H1 (cell line): ENCODE data around the gene CDYL. TPM values are rescaled to one million over a fixed set of nuclear protein-coding genes. Genes with fewer than 3 reads are reported as not detected.

Experiments used
- CTCF ChIA-PET: fragments of 300-600 bp; sonication (Branson Sonifier 250); formaldehyde crosslinking; loops from one replicate; lab custom pipeline; 2021; ENCODE audit not compliant: partially characterized antibody; lab: Charles Lee
- POLR2A ChIA-PET: fragments of 300-600 bp; sonication (Branson Sonifier 250); formaldehyde crosslinking; loops from one replicate; lab custom pipeline; 2021; ENCODE audit warnings: inconsistent platforms; ENCODE audit not compliant: partially characterized antibody; lab: Charles Lee
- DNase-seq, 2 experiments: peaks; one replicate each; pipeline versions ENCODE4 v3.0.0 to v3.0.0-alpha.2; 2010 to 2022; ENCODE audit warnings: low spot score in 2 of 2, low read depth in 1 of 2, mixed read lengths in 1 of 2
- FAIRE-seq: peaks from 2 replicates; lab custom pipeline; 2011; peaks lifted over from hg19 to GRCh38; lab: Jason Lieb, UNC
- H2AFZ ChIP-seq: 2 replicates; pipeline ENCODE4 v1.8.1; 2012; ENCODE audit warnings: low read length, inconsistent platforms
- H2AK5ac ChIP-seq: 2 replicates; pipeline ENCODE4 v1.6.1; 2013; ENCODE audit warnings: low read depth, low read length
- H2BK120ac ChIP-seq: replicated peaks from 2 replicates; pipeline ENCODE3; 2013; ENCODE audit warnings: low read depth, low read length, inconsistent platforms
- H2BK12ac ChIP-seq: 2 replicates; pipeline ENCODE4 v1.6.1; 2013; ENCODE audit warnings: low read depth, low read length
- H2BK15ac ChIP-seq: 2 replicates; pipeline ENCODE4 v1.6.1; 2013; ENCODE audit warnings: low read length
- H2BK20ac ChIP-seq: 2 replicates; pipeline ENCODE4 v1.6.1; 2013; ENCODE audit warnings: low read length
- H2BK5ac ChIP-seq: 2 replicates; pipeline ENCODE4 v1.6.1; 2013; ENCODE audit warnings: low read depth, low read length
- H3K14ac ChIP-seq: 2 replicates; pipeline ENCODE4 v1.6.1; 2013; ENCODE audit warnings: inconsistent platforms; ENCODE audit not compliant: insufficient read length
- H3K18ac ChIP-seq: 2 replicates; pipeline ENCODE4 v1.6.1; 2013; ENCODE audit warnings: low read length; ENCODE audit errors: extremely low read depth
- H3K23ac ChIP-seq: 2 replicates; pipeline ENCODE4 v1.6.1; 2013; ENCODE audit warnings: inconsistent platforms; ENCODE audit not compliant: insufficient read length
- H3K23me2 ChIP-seq: 2 replicates; pipeline ENCODE4 v1.6.1; 2013; ENCODE audit warnings: low read depth, low read length
- H3K27ac ChIP-seq: 2 replicates; pipeline ENCODE4 v1.6.1; 2011; ENCODE audit warnings: low read depth, low read length, inconsistent platforms
- H3K27me3 ChIP-seq, 4 experiments: replicated peaks in 1 of 4; 1 replicate in 1 of 4; 2 replicates in 3 of 4; pipeline versions ENCODE4 v1.6.1 to v1.8.1; 2011 to 2013; ENCODE audit warnings: low read length in 3 of 4, mild to moderate bottlenecking in 3 of 4, inconsistent platforms in 2 of 4, mixed read lengths in 2 of 4, moderate library complexity in 1 of 4; ENCODE audit not compliant: control insufficient read depth in 3 of 4, insufficient read depth in 3 of 4; ENCODE audit errors: extremely low read depth in 1 of 4
- H3K36me3 ChIP-seq, 4 experiments: 2 replicates each; pipeline versions ENCODE4 v1.6.1 to v1.8.1; 2011 to 2013; ENCODE audit warnings: mild to moderate bottlenecking in 4 of 4, low read length in 3 of 4, moderate library complexity in 2 of 4, control low read depth in 1 of 4, inconsistent platforms in 1 of 4; ENCODE audit not compliant: insufficient read depth in 4 of 4, control insufficient read depth in 2 of 4
- H3K4ac ChIP-seq: replicated peaks from 2 replicates; pipeline ENCODE3; 2013; ENCODE audit warnings: low read length, low read depth, mixed read lengths, inconsistent platforms; ENCODE audit not compliant: insufficient read length
- H3K4me1 ChIP-seq, 4 experiments: replicated peaks in 1 of 4; 1 replicate in 1 of 4; 2 replicates in 3 of 4; pipeline versions ENCODE4 v1.6.1 to v1.8.1; 2011 to 2013; ENCODE audit warnings: low read length in 3 of 4, inconsistent platforms in 2 of 4, mixed read lengths in 1 of 4; ENCODE audit not compliant: insufficient read depth in 4 of 4, control insufficient read depth in 3 of 4
- H3K4me2 ChIP-seq, 2 experiments: 2 replicates each; pipeline versions ENCODE4 v1.6.1 to v1.8.1; 2011 to 2013; ENCODE audit warnings: low read depth in 2 of 2, low read length in 2 of 2, control low read depth in 1 of 2, inconsistent platforms in 1 of 2, mild to moderate bottlenecking in 1 of 2; ENCODE audit not compliant: insufficient read depth in 1 of 2
- H3K4me3 ChIP-seq, 4 experiments: fragments of 200-600, 300-600 bp in 1 of 4; sonication (generic), shearing (Covaris generic), sonication (Bioruptor Twin) in 1 of 4; 2 replicates each; pipeline versions ENCODE4 v1.5.1 to v1.8.1; 2011 to 2016; ENCODE audit warnings: low read length in 4 of 4, low read depth in 3 of 4, control low read depth in 2 of 4, inconsistent platforms in 2 of 4, mild to moderate bottlenecking in 2 of 4, mixed read lengths in 1 of 4, moderate library complexity in 1 of 4; ENCODE audit not compliant: insufficient read depth in 2 of 4; ENCODE audit errors: extremely low read depth in 1 of 4
- H3K56ac ChIP-seq: replicated peaks from 2 replicates; pipeline ENCODE3; 2013; ENCODE audit warnings: low read depth, mild to moderate bottlenecking, mixed read lengths, low read length, inconsistent platforms; ENCODE audit not compliant: insufficient read length
- H3K79me1 ChIP-seq: 2 replicates; pipeline ENCODE4 v1.6.1; 2013; ENCODE audit warnings: low read depth, low read length, control low read depth
- H3K79me2 ChIP-seq, 2 experiments: 2 replicates each; pipeline versions ENCODE4 v1.6.1 to v1.8.1; 2012 to 2013; ENCODE audit warnings: low read length in 2 of 2, mild to moderate bottlenecking in 2 of 2, inconsistent platforms in 1 of 2; ENCODE audit not compliant: insufficient read depth in 2 of 2, control insufficient read depth in 1 of 2
- H3K9ac ChIP-seq, 4 experiments: replicated peaks in 1 of 4; 1 replicate in 1 of 4; 2 replicates in 3 of 4; pipeline versions ENCODE4 v1.6.1 to v1.8.1; 2011 to 2013; ENCODE audit warnings: low read depth in 3 of 4, low read length in 3 of 4, control low read depth in 2 of 4, mild to moderate bottlenecking in 2 of 4, moderate library complexity in 2 of 4, inconsistent platforms in 1 of 4; ENCODE audit errors: extremely low read depth in 1 of 4
- H3K9me3 ChIP-seq, 2 experiments: 2 replicates each; pipeline versions ENCODE4 v1.6.1 to v1.8.1; 2012 to 2013; ENCODE audit warnings: mild to moderate bottlenecking in 2 of 2, moderate library complexity in 2 of 2, control low read depth in 1 of 2, inconsistent platforms in 1 of 2, low read depth in 1 of 2, low read length in 1 of 2, mixed read lengths in 1 of 2; ENCODE audit not compliant: insufficient read depth in 2 of 2
- H4K20me1 ChIP-seq, 2 experiments: replicated peaks in 1 of 2; 2 replicates each; pipeline versions ENCODE3 to v1.8.1; 2011 to 2013; ENCODE audit warnings: inconsistent platforms in 2 of 2, low read length in 2 of 2, mild to moderate bottlenecking in 1 of 2; ENCODE audit not compliant: insufficient read depth in 2 of 2, control insufficient read depth in 1 of 2
- H4K5ac ChIP-seq: 2 replicates; pipeline ENCODE4 v1.6.1; 2013; ENCODE audit warnings: low read length, low read depth, mixed read lengths, inconsistent platforms; ENCODE audit not compliant: insufficient read length
- H4K8ac ChIP-seq: 2 replicates; pipeline ENCODE4 v1.8.0; 2013; ENCODE audit warnings: mild to moderate bottlenecking, moderate library complexity, low read length, inconsistent platforms; ENCODE audit not compliant: insufficient read depth; ENCODE audit errors: extremely low read depth
- H4K91ac ChIP-seq: replicated peaks from 2 replicates; pipeline ENCODE3; 2013; ENCODE audit warnings: low read length, mixed read lengths, inconsistent platforms; ENCODE audit not compliant: insufficient read length
- CBX5 ChIP-seq: fragments of 300-800, 300-1000 bp; sonication (generic); IDR thresholded peaks from 2 replicates; pipeline ENCODE4 v1.7.1; 2016; ENCODE audit warnings: antibody characterized with exemption, low read length, low read depth
- CHD2 ChIP-seq: IDR thresholded peaks from 2 replicates; pipeline ENCODE4 v1.6.1; 2012; ENCODE audit warnings: low read length, improper control_type of control experiment
- HDAC2 ChIP-seq, 2 experiments: fragments of 300-600 bp in 1 of 2; sonication (generic) in 1 of 2; IDR thresholded peaks; 2 replicates each; pipeline ENCODE4 v1.6.1; 2011 to 2012; ENCODE audit warnings: low read depth in 2 of 2, low read length in 2 of 2, mild to moderate bottlenecking in 2 of 2, moderate library complexity in 2 of 2, borderline replicate concordance in 1 of 2, inconsistent platforms in 1 of 2
- SIN3A ChIP-seq, 2 experiments: IDR thresholded peaks in 1 of 2; conservative IDR thresholded peaks in 1 of 2; 2 replicates each; pipeline ENCODE4 v1.6.1; 2011 to 2012; ENCODE audit warnings: low read length in 2 of 2, improper control_type of control experiment in 1 of 2, low read depth in 1 of 2, mild to moderate bottlenecking in 1 of 2
- WGBS, 2 experiments: shearing (Covaris generic) in 1 of 2; methylation state at CpG; one replicate each; pipeline versions ENCODE4 v1.1.6 to v1.1.7; 2013 to 2015; ENCODE audit warnings: low lambda C conversion rate in 2 of 2, mixed read lengths in 2 of 2, inconsistent platforms in 1 of 2, low coverage in 1 of 2, missing lambda C conversion rate in 1 of 2; ENCODE audit not compliant: insufficient replicate concordance in 2 of 2, insufficient coverage in 1 of 2, insufficient read length in 1 of 2; ENCODE audit errors: extremely low coverage in 1 of 2, missing lambda C conversion rate in 1 of 2; 5-methylcytosine and 5-hydroxymethylcytosine counted together
- polyA plus RNA-seq, 7 experiments: library from polyadenylated mRNA; depleted of rRNA in 3 of 7; stranded (reverse) in 5 of 7; unstranded in 2 of 7; fragments of >200 nt in 5 of 7; fragments of 200-250 nt in 2 of 7; gene quantifications; 1 replicate in 5 of 7; 2 replicates in 1 of 7; 4 replicates in 1 of 7; pipeline versions ENCODE4 v1.2.1 to v1.2.3, GENCODE V29; 2011 to 2013; ENCODE audit warnings: missing spikeins in 2 of 7, mixed read lengths in 2 of 7
- total RNA-seq: library from RNA; stranded (reverse); fragmentation: NEBNext Ultra II Directional; extraction: Animal tissue kit (Norgen Biotek cat#: 25700); gene quantifications from 2 replicates; pipeline ENCODE4 v1.2.1, GENCODE V29; 2021

Gene CDYL
- total and polyA plus RNA-seq, 2 of the 8 experiments (the other 6 are each of a cell fraction or from before 2014, with no cell fraction given) = 56.4 to 119 TPM

DNA sequence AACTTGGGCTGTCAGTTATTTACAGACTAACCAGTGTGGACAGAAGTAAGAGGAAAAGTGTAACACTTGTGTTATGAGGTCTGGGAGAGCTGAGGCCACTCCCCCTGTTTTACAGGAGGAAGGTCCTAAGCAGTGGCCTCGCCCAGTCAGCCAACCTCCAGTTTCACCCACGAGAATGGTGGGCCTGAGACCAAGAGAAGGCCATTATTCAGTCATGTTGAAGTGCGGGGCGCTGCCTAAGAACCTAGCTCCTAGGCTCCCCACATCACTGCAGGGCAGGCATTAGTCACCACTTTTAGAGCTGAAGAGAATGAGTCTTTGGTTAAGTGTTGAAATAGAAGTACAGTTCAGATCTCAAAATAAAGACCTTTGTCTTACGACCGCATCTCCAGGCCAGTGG is 27.9 kb downstream of the CDYL start:
- H3K4me2 ChIP-seq = no peak overlapping the region

More for the DNA sequence above, 27.9 kb downstream of the CDYL start:
- no peak overlapping the region for H3K23ac ChIP-seq
- H3K4me1 ChIP-seq = peaks cover 5 to 19% (median 11%) of the 10 kb centered on the region in 4 experiments
- H2BK20ac ChIP-seq = no peak overlapping the region
- no peak overlapping the region for H3K14ac ChIP-seq
- no peak overlapping the region for H3K18ac ChIP-seq
- H2AFZ ChIP-seq = no peak overlapping the region
- H2BK5ac ChIP-seq = no peak overlapping the region
- H2BK15ac ChIP-seq = no peak overlapping the region
- H3K4me3 ChIP-seq = no peak overlapping the region
- FAIRE-seq (no peak), DNase-seq (no peak)
- H3K56ac ChIP-seq = no peak overlapping the region
- peaks cover 44 to 75% of the 10 kb centered on the region in 2 experiments for H4K20me1 ChIP-seq
- no peak overlapping the region for H3K27ac ChIP-seq
- CTCF ChIA-PET = interaction anchor here (0.6 to 3.4 kb wide), 5 partner anchors 10 to 485 kb away, joined by 3 to 18 read pairs (median 3); no protein-coding TSS in a partner anchor
- no peak overlapping the region for H4K8ac ChIP-seq
- H3K79me2 ChIP-seq = peaks cover 45 to 100% of the 10 kb centered on the region in 2 experiments
- H3K79me1 ChIP-seq = peaks cover 21% of the 10 kb centered on the region; the same call in 1 of the 2 replicates
- WGBS, 2 experiments = 96% methylated on average over 6 of the region's 6 CpGs; no CpG with 5 or more reads in 1 of the 2 experiments
- no peak overlapping the region for H3K4ac ChIP-seq
- no peak overlapping the region for H4K91ac ChIP-seq
- no peak overlapping the region for H3K9ac ChIP-seq
- H2BK120ac ChIP-seq = no peak overlapping the region
- H4K5ac ChIP-seq = no peak overlapping the region
- no peaks in the 10 kb centered on the region for H3K23me2 ChIP-seq
- 0 out of 8 replicates have a peak, but pooled peaks cover 0 to 5% (median 0%) of the 10 kb centered on the region in 4 experiments for H3K36me3 ChIP-seq
- H3K9me3 ChIP-seq = no peaks in the 10 kb centered on the region
- H2AK5ac ChIP-seq = no peak overlapping the region
- POLR2A ChIA-PET = interaction anchor here (0.7 kb wide), 1 partner anchor 931 kb away, joined by 3 read pairs; no protein-coding TSS in a partner anchor
- H3K27me3 ChIP-seq = no peaks in the 10 kb centered on the region
- no peak overlapping the region for H2BK12ac ChIP-seq
- TF ChIP-seq CHD2 (no peak), SIN3A (conservative IDR thresholded peaks at IDR 0.05 in 1 of 2, IDR thresholded peaks at IDR 0.05 in 1 of 2; ENCODE audit: low read depth in 1 of 2, low read length in 2 of 2) (no peak), CBX5 (no peak), HDAC2 (IDR thresholded peaks at IDR 0.05; ENCODE audit: borderline replicate concordance in 1 of 2, low read depth in 2 of 2, low read length in 2 of 2) (no peak)
- TF ChIP-seq, all 59 proteins: peak for 0
